ENCODE results near the gene MYO18A. TPM values are rescaled to one million over a fixed set of nuclear protein-coding genes. Genes with fewer than 3 reads are reported as not detected.

MYO18A gene
- total RNA-seq, 3 donors from 2014 or later (not counting 1 experiment from before 2014, with no cell fraction given), result 110 to 117 (median 115) TPM

- DNase-seq (no peak), ATAC-seq (no peak)
- Histone ChIP-seq H3K4me3 (ENCODE audit: low read length) (no peak overlapping the region), H3K36me3 (ENCODE audit: control insufficient read depth, insufficient read depth, low read length) (peaks cover 79% of the 10 kb centered on the region), H3K9me3 (ENCODE audit: control insufficient read depth, insufficient read depth, low read length) (no peaks in the 10 kb centered on the region), H3K4me1 (ENCODE audit: control insufficient read depth, insufficient read depth, low read length) (no peaks in the 10 kb centered on the region), H3K27me3 (ENCODE audit: control insufficient read depth, insufficient read depth, low read length) (no peaks in the 10 kb centered on the region), H3K27ac (ENCODE audit: low read length) (no peak overlapping the region)
- H3K27me3 Mint-ChIP-seq (ENCODE audit: low read depth in 2 of 2), result no peaks in the 10 kb centered on the region
- 95% methylated on average over 8 of the region's 10 CpGs for WGBS (ENCODE audit: insufficient coverage)
- no peaks in the 10 kb centered on the region for H3K9me3 Mint-ChIP-seq
- peaks cover 0 to 9% of the 10 kb centered on the region in 2 donors for H3K4me1 Mint-ChIP-seq
- H3K27ac Mint-ChIP-seq, result no peak overlapping the region
- intact Hi-C loops (cut with micrococcal nuclease), result no loop called here
- TF ChIP-seq CTCF (IDR thresholded peaks at IDR 0.05), result no peak
- no peak overlapping the region for H3K4me3 Mint-ChIP-seq
- H3K36me3 Mint-ChIP-seq, result peaks cover 8% of the 10 kb centered on the region
Observed at GRCh38 chr17:29108823-29109476, 71.2 kb downstream of the MYO18A start.

GRCh38 chr17:29107933-29108822, 72.0 kb downstream of the MYO18A start:
- H3K4me1 ChIP-seq (ENCODE audit: control insufficient read depth, insufficient read depth, low read length), result no peaks in the 10 kb centered on the region
- no peak overlapping the region for H3K27ac ChIP-seq (ENCODE audit: low read length)
- H3K27me3 ChIP-seq (ENCODE audit: control insufficient read depth, insufficient read depth, low read length), result no peaks in the 10 kb centered on the region
- no peak overlapping the region for H3K27ac Mint-ChIP-seq
- H3K36me3 Mint-ChIP-seq, result peaks cover 8% of the 10 kb centered on the region
- DNase-seq, result no peak
- no peak overlapping the region for H3K4me3 Mint-ChIP-seq
- 90% methylated on average over 11 of the region's 11 CpGs for WGBS (ENCODE audit: insufficient coverage)
- peaks cover 80% of the 10 kb centered on the region for H3K36me3 ChIP-seq (ENCODE audit: control insufficient read depth, insufficient read depth, low read length)
- no peaks in the 10 kb centered on the region for H3K27me3 Mint-ChIP-seq (ENCODE audit: low read depth in 2 of 2)
- intact Hi-C loops (cut with micrococcal nuclease), result no loop called here
- peaks cover 0 to 9% of the 10 kb centered on the region in 2 donors for H3K4me1 Mint-ChIP-seq
- no peaks in the 10 kb centered on the region for H3K9me3 ChIP-seq (ENCODE audit: control insufficient read depth, insufficient read depth, low read length)
- H3K4me3 ChIP-seq (ENCODE audit: low read length), result no peak overlapping the region
- no peak for ATAC-seq
- no peak for TF ChIP-seq CTCF (IDR thresholded peaks at IDR 0.05)
- H3K9me3 Mint-ChIP-seq, result no peaks in the 10 kb centered on the region

DNA sequence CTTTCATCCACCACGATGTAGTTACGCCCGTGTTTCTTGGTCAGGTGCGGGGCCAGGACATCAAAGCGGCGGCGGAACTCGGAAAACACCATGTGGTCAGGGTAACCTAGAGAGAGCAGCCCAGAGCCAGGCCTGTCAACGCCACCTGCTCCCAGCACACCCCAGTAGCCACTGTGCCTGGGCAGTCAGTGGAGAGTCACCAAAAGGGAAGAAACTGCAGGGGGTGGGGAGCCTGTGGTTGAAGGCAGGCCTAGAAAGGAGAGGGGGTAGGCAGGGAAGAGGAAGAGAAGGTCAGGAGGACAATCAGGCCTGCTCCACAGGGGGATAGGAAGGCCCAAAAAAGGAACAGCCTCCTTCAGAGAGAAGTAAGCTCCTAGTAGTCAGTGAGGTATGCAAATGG, 73.1 kb downstream of the MYO18A start:
- Histone ChIP-seq H3K4me1 (ENCODE audit: control insufficient read depth, insufficient read depth, low read length) (no peaks in the 10 kb centered on the region), H3K27me3 (ENCODE audit: control insufficient read depth, insufficient read depth, low read length) (no peaks in the 10 kb centered on the region), H3K36me3 (ENCODE audit: control insufficient read depth, insufficient read depth, low read length) (peaks cover 79% of the 10 kb centered on the region), H3K27ac (ENCODE audit: low read length) (no peak overlapping the region), H3K9me3 (ENCODE audit: control insufficient read depth, insufficient read depth, low read length) (no peaks in the 10 kb centered on the region), H3K4me3 (ENCODE audit: low read length) (no peak overlapping the region)
- Mint-ChIP-seq H3K36me3 (peaks cover 8% of the 10 kb centered on the region), H3K27ac (no peak overlapping the region), H3K9me3 (no peaks in the 10 kb centered on the region), H3K4me3 (no peak overlapping the region), H3K4me1 (peaks cover 0 to 9% of the 10 kb centered on the region in 2 donors), H3K27me3 (ENCODE audit: low read depth in 2 of 2) (no peaks in the 10 kb centered on the region)
- DNase-seq, result no peak
- intact Hi-C loops (cut with micrococcal nuclease), result no loop called here
- no peak for ATAC-seq
- WGBS (ENCODE audit: insufficient coverage), result 86% methylated on average over 9 of the region's 9 CpGs
- no peak for TF ChIP-seq CTCF (IDR thresholded peaks at IDR 0.05)

Measured in natural killer cell (primary cell).